Measurements from ENCODE around the gene INO80D.
A peak's percentile ranks its signal among the peaks of the same experiment; 100 is the strongest.
"Not testable (repeated sequence)": the region's sequence is repeated elsewhere in the genome, so short reads cannot be mapped to it uniquely, and the experiment has no call there.

Gene INO80D

GRCh38 chr2:206023183-206023582 is 62.8 kb downstream of the INO80D start:
- no peak for DNase-seq

GRCh38 chr2:206020171-206020570 is 65.8 kb downstream of the INO80D start:
- DNase-seq, result no peak

GRCh38 chr2:206015746-206016145 is 70.2 kb downstream of the INO80D start:
- not testable (repeated sequence) for DNase-seq

- DNase-seq, result no peak
Measured at GRCh38 chr2:206011795-206012194, 74.2 kb downstream of the INO80D start.

- no peak for DNase-seq
Measured at GRCh38 chr2:206011018-206011614, 74.9 kb downstream of the INO80D start.

- no peak for DNase-seq
Measured at GRCh38 chr2:206004004-206004693, 81.8 kb downstream of the INO80D start.

GRCh38 chr2:206002440-206002839 is 83.5 kb downstream of the INO80D start:
- no peak for DNase-seq

- DNase-seq, result no peak
Measured at GRCh38 chr2:206001912-206002311, 84.1 kb downstream of the INO80D start.

GRCh38 chr2:206000776-206001175 is 85.2 kb downstream of the INO80D start:
- DNase-seq, result no peak

- DNase-seq, result no peak
Measured at GRCh38 chr2:205998583-205998982, 87.4 kb downstream of the INO80D start.

- DNase-seq, result no peak
Measured at GRCh38 chr2:205996161-205996560, 89.8 kb downstream of the INO80D start.

- DNase-seq, result no peak
Measured at GRCh38 chr2:205995260-205995659, 90.7 kb downstream of the INO80D start.

GRCh38 chr2:205994344-205994743 is 91.6 kb downstream of the INO80D start:
- DNase-seq, result no peak

GRCh38 chr2:205990104-205990503 is 95.9 kb downstream of the INO80D start:
- DNase-seq, result no peak

- DNase-seq, result peak; percentile 73
Measured at GRCh38 chr2:205989271-205990071, 96.5 kb downstream of the INO80D start.

GRCh38 chr2:205988681-205989080 is 97.3 kb downstream of the INO80D start:
- DNase-seq, result not testable (repeated sequence)

GRCh38 chr2:205988274-205988673 is 97.7 kb downstream of the INO80D start:
- DNase-seq, result peak; percentile 6

GRCh38 chr2:205986334-205986733 is 99.6 kb downstream of the INO80D start:
- DNase-seq, result not testable (repeated sequence)

GRCh38 chr2:205984381-205984780 is 101.6 kb downstream of the INO80D start:
- no peak for DNase-seq

GRCh38 chr2:205982776-205983327 is 103.1 kb downstream of the INO80D start:
- DNase-seq, result no peak

- not testable (repeated sequence) for DNase-seq
Measured at GRCh38 chr2:205978728-205979127, 107.2 kb downstream of the INO80D start.

GRCh38 chr2:205977699-205978098 is 108.3 kb downstream of the INO80D start:
- not testable (repeated sequence) for DNase-seq

- not testable (repeated sequence) for DNase-seq
Measured at GRCh38 chr2:205976934-205977659, 108.9 kb downstream of the INO80D start.
